Osteoblast (primary cell): ENCODE data around the gene SF3B5. TPM values are rescaled to one million over a fixed set of nuclear protein-coding genes. Genes with fewer than 3 reads are reported as not detected.
"Not testable (repeated sequence)": the region's sequence is repeated elsewhere in the genome, so short reads cannot be mapped to it uniquely, and the experiment has no call there.

Experiments
- DNase-seq: peaks from one replicate; pipeline ENCODE4 v3.0.0; 2011; ENCODE audit warnings: low spot score, mixed read lengths; ENCODE audit not compliant: insufficient read length; ENCODE audit errors: missing footprints
- H2AFZ ChIP-seq: 2 replicates; pipeline ENCODE4 v1.6.0; 2011; ENCODE audit warnings: mild to moderate bottlenecking, low read length
- H3K27ac ChIP-seq: 2 replicates; pipeline ENCODE4 v1.5.1; 2011; ENCODE audit warnings: mild to moderate bottlenecking, low read depth, low read length, moderate library complexity
- H3K27me3 ChIP-seq: 2 replicates; pipeline ENCODE4 v1.6.0; 2012; ENCODE audit warnings: mild to moderate bottlenecking, control low read depth, inconsistent platforms, low read length, moderate library complexity; ENCODE audit not compliant: insufficient read depth
- H3K36me3 ChIP-seq: 2 replicates; pipeline ENCODE4 v1.5.1; 2011; ENCODE audit warnings: mild to moderate bottlenecking, low read length, control low read depth, moderate library complexity; ENCODE audit not compliant: insufficient read depth
- H3K4me1 ChIP-seq: 2 replicates; pipeline ENCODE4 v1.5.1; 2011; ENCODE audit warnings: mild to moderate bottlenecking, low read length, control low read depth, moderate library complexity; ENCODE audit not compliant: insufficient read depth
- H3K4me2 ChIP-seq: 2 replicates; pipeline ENCODE4 v1.6.0; 2011; ENCODE audit warnings: mild to moderate bottlenecking, low read length; ENCODE audit not compliant: insufficient read depth
- H3K4me3 ChIP-seq: fragments of 200-600 bp; sonication (generic); 3 replicates; pipeline ENCODE4 v1.5.1; 2012; ENCODE audit warnings: mild to moderate bottlenecking, low read length, inconsistent platforms; ENCODE audit not compliant: insufficient read depth
- H3K79me2 ChIP-seq: 2 replicates; pipeline ENCODE4 v1.6.0; 2012; ENCODE audit warnings: mild to moderate bottlenecking, low read length, control low read depth, inconsistent platforms; ENCODE audit not compliant: insufficient read depth
- H3K9me3 ChIP-seq: 2 replicates; pipeline ENCODE4 v1.5.1; 2011; ENCODE audit warnings: low read depth, low read length, control low read depth
- H4K20me1 ChIP-seq: 2 replicates; pipeline ENCODE4 v1.6.0; 2012; ENCODE audit warnings: mild to moderate bottlenecking, low read length, control low read depth; ENCODE audit not compliant: insufficient read depth
- total RNA-seq: library from RNA; depleted of rRNA; stranded (reverse); fragments of >200 nt; gene quantifications from 2 replicates; pipeline ENCODE4 v1.2.3, GENCODE V29; 2012
- TF ChIP-seq, protein P1 (sequence below): IDR thresholded peaks from 2 replicates; pipeline ENCODE4 v1.5.1; 2011; ENCODE audit warnings: mild to moderate bottlenecking, low read depth, low read length, moderate library complexity; ENCODE audit errors: extremely low read depth

SF3B5 gene
- total RNA-seq, 1 donor: 78.9 TPM

DNA sequence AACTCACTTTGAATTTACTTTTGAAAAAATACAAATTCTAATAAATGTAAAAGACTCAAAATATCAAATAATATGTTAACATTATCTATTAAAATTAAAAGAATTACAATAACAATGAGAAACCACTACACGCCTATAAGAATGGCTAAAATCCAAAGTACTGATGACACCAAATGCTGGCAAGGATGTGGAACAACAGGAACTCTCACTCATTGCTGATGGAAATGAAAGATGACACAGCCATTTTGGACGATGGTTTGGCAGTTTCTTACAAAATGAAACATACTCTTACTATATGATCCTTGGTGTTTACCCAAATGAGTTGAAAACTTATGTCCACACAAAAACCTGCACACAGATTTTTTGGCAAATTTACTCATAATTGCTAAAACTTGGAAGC, 39.4 kb upstream of the SF3B5 start:
- no peaks in the 10 kb centered on the region for H3K27me3 ChIP-seq
- TF ChIP-seq, protein P1, sequence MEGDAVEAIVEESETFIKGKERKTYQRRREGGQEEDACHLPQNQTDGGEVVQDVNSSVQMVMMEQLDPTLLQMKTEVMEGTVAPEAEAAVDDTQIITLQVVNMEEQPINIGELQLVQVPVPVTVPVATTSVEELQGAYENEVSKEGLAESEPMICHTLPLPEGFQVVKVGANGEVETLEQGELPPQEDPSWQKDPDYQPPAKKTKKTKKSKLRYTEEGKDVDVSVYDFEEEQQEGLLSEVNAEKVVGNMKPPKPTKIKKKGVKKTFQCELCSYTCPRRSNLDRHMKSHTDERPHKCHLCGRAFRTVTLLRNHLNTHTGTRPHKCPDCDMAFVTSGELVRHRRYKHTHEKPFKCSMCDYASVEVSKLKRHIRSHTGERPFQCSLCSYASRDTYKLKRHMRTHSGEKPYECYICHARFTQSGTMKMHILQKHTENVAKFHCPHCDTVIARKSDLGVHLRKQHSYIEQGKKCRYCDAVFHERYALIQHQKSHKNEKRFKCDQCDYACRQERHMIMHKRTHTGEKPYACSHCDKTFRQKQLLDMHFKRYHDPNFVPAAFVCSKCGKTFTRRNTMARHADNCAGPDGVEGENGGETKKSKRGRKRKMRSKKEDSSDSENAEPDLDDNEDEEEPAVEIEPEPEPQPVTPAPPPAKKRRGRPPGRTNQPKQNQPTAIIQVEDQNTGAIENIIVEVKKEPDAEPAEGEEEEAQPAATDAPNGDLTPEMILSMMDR: no peak
- H3K4me2 ChIP-seq: no peak overlapping the region
- no peaks in the 10 kb centered on the region for H3K36me3 ChIP-seq
- no peak overlapping the region for H2AFZ ChIP-seq
- no peak overlapping the region for H3K4me3 ChIP-seq
- H3K4me1 ChIP-seq: peaks cover 8% of the 10 kb centered on the region
- H3K27ac ChIP-seq: no peak overlapping the region
- no peaks in the 10 kb centered on the region for H4K20me1 ChIP-seq
- H3K79me2 ChIP-seq: no peaks in the 10 kb centered on the region
- no peak for DNase-seq
- H3K9me3 ChIP-seq: no peaks in the 10 kb centered on the region

DNA sequence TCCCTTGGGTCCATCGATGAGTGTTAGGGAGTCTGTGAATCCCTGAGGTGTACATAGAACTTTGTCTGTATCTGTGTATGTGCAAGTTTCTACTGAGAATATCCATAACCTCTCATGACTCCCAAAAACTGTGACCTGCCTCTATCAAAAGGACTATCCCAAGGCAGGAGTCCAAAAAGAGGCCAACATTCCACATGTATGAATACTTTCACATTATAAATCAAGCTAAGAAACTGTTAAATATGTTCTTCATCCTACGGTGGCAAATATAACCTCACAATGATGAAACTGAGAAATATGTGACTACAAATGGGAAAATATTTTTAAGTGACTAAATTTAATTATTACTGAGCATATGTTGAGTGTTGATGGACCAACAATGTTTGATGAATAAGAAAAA, 38.8 kb upstream of the SF3B5 start:
- Histone ChIP-seq H3K4me1 (peaks cover 8% of the 10 kb centered on the region), H3K36me3 (no peaks in the 10 kb centered on the region), H3K4me3 (no peak overlapping the region), H3K9me3 (no peaks in the 10 kb centered on the region), H3K27ac (no peak overlapping the region), H4K20me1 (no peaks in the 10 kb centered on the region), H3K27me3 (no peaks in the 10 kb centered on the region), H2AFZ (no peak overlapping the region), H3K4me2 (no peak overlapping the region), H3K79me2 (no peaks in the 10 kb centered on the region)
- DNase-seq: no peak
- TF ChIP-seq, protein P1: no peak

DNA sequence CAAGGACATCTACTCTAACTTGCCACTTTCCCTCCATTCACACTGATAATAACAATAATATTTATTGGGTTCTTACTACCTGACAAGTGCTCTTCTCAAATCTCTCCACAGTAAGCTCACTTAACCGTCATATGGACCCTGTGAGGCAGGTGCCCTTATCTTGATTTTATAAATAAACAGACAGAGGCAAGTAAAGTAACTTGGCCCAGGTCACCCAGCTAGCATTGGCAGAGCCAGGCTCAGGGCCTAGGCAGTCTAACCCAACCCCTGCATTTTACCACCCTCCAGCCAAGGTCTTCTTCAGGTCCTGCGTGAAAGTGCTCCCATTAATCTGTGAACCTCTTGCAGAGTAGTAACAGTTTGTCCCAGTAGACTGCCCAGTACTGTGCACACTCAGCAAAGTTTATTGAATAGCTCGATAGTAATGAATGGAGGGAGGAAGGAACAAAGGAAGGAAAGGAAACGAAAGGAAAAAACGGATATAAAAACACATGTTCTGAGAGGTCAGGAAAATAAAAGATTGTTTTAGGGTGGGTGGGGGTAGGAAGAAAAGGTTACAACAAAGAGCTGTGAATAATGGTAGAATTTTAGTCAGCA, 38.0 kb upstream of the SF3B5 start:
- TF ChIP-seq, protein P1: no peak
- no peaks in the 10 kb centered on the region for H3K79me2 ChIP-seq

DNA sequence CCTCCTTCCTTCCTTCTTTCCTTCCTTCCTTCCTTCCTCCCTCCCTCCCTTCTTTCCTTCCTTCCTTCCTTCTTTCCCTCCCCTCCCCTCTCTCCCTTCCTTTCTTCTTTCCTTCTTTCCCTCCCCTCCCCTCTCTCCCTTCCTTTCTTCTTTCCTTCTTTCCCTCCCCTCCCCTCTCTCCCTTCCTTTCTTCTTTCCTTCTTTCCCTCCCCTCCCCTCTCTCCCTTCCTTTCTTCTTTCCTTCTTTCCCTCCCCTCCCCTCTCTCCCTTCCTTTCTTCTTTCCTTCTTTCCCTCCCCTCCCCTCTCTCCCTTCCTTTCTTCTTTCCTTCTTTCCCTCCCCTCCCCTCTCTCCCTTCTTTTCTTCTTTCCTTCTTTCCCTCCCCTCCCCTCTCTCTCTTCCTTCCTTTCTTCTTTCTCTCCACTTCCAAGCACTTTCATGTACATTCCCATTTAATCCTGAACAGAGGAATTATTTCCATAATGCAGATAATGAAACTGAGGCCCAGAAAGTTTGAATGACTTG, 36.9 kb upstream of the SF3B5 start:
- not testable (repeated sequence) for H3K27ac ChIP-seq, H4K20me1 ChIP-seq, DNase-seq, H3K4me2 ChIP-seq, H3K27me3 ChIP-seq, H3K79me2 ChIP-seq, H3K9me3 ChIP-seq, H3K4me3 ChIP-seq, H2AFZ ChIP-seq, H3K36me3 ChIP-seq, H3K4me1 ChIP-seq

More for the DNA sequence above, 38.0 kb upstream of the SF3B5 start:
- Histone ChIP-seq H3K36me3 (no peaks in the 10 kb centered on the region), H3K9me3 (no peaks in the 10 kb centered on the region), H3K4me2 (no peak overlapping the region), H3K4me1 (peaks cover 8% of the 10 kb centered on the region), H3K4me3 (no peak overlapping the region), H3K27ac (no peak overlapping the region), H2AFZ (no peak overlapping the region), H3K27me3 (no peaks in the 10 kb centered on the region), H4K20me1 (no peaks in the 10 kb centered on the region)
- DNase-seq: no peak
